Esophagus squamous epithelium (tissue), 5 donors: Measurements from ENCODE around the gene PAM16. TPM values are rescaled to one million over a fixed set of nuclear protein-coding genes. Genes with fewer than 3 reads are reported as not detected.

Source experiments
- DNase-seq: peaks from one replicate; lab custom pipeline; 2025; lab: John Stamatoyannopoulos, UW
- H3K27ac ChIP-seq, 4 donors: fragments of 200-600 bp; sonication (generic); one replicate each; pipeline ENCODE4 v1.5.1; 2016 to 2019; ENCODE audit warnings: mild to moderate bottlenecking in 1 of 4
- H3K27me3 ChIP-seq, 4 donors: fragments of 200-600 bp; sonication (generic); 1 replicate in 3 of 4; 2 replicates in 1 of 4; pipeline versions ENCODE4 v1.5.1 to v1.6.0; 2017 to 2021; ENCODE audit warnings: antibody characterized with exemption in 1 of 4
- H3K36me3 ChIP-seq, 3 donors: fragments of 200-600 bp; sonication (generic); one replicate each; pipeline ENCODE4 v1.5.1; 2016 to 2019
- H3K4me1 ChIP-seq, 3 donors: fragments of 200-600 bp; sonication (generic); one replicate each; pipeline ENCODE4 v1.5.1; 2017 to 2019
- H3K4me3 ChIP-seq, 4 donors: fragments of 200-600 bp; sonication (generic); 1 replicate in 3 of 4; 2 replicates in 1 of 4; pipeline ENCODE4 v1.5.1; 2016 to 2019; ENCODE audit warnings: mild to moderate bottlenecking in 2 of 4, moderate library complexity in 1 of 4
- H3K9me3 ChIP-seq, 3 donors: fragments of 200-600 bp; sonication (generic); one replicate each; pipeline ENCODE4 v1.5.1; 2016 to 2019
- CTCF ChIP-seq, 6 experiments: fragments of 450-650 bp in 4 of 6; fragments of 200-600 bp in 2 of 6; sonication (generic) in 2 of 6; IDR thresholded peaks; one replicate each; pipeline ENCODE4 v1.5.1; 2016 to 2019; ENCODE audit warnings: antibody characterized with exemption in 6 of 6, mild to moderate bottlenecking in 4 of 6, moderate library complexity in 4 of 6
- POLR2A ChIP-seq, 4 donors: fragments of 450-650 bp; IDR thresholded peaks; one replicate each; pipeline ENCODE4 v1.6.1; 2017; ENCODE audit warnings: antibody characterized with exemption in 4 of 4, mild to moderate bottlenecking in 4 of 4, moderate library complexity in 3 of 4
- WGBS, 2 donors: methylation state at CpG; one replicate each; pipeline ENCODE4 v1.1.5; 2018; 5-methylcytosine and 5-hydroxymethylcytosine counted together
- intact Hi-C: fragments of 100-400 bp; cut with DNase I; formaldehyde crosslinking; loops from one replicate; pipeline ENCODE4 v1.15.0; 2022
- total RNA-seq, 4 donors: library from RNA; depleted of rRNA; stranded (reverse); fragments of >200 nt; gene quantifications; one replicate each; pipeline ENCODE4 v1.1.0, GENCODE V29; 2016
- donor health status: DM: yes; HTN: yes; CAD: no.

Gene PAM16
- total RNA-seq, 4 donors from 2014 or later, result 29.5 to 40.8 (median 33.2) TPM

- intact Hi-C loops, result no loop called here
- Histone ChIP-seq H3K4me1 (peaks cover 14 to 63% (median 16%) of the 10 kb centered on the region in 3 donors), H3K9me3 (no peaks in the 10 kb centered on the region), H3K27ac (peak overlapping the region; percentile 10 to 80 (median 54)), H3K4me3 (no peak overlapping the region), H3K27me3 (no peaks in the 10 kb centered on the region), H3K36me3 (peaks cover 0 to 62% (median 14%) of the 10 kb centered on the region in 3 donors)
- WGBS, 2 donors, result 60 to 70% methylated on average over 1 to 5 of the region's 19 CpGs
- DNase-seq, result no peak
- TF ChIP-seq CTCF (IDR thresholded peaks at IDR 0.05) (no peak), POLR2A (IDR thresholded peaks at IDR 0.05) (no peak)
Observed at GRCh38 chr16:4388271-4389021, 37.3 kb upstream of the PAM16 start.

- H3K27me3 ChIP-seq, result no peaks in the 10 kb centered on the region
- peak overlapping the region in 3 of 4 donors; percentile 59 to 65 (median 64) for H3K27ac ChIP-seq
- no peak for TF ChIP-seq POLR2A (IDR thresholded peaks at IDR 0.05)
- no peak for TF ChIP-seq CTCF (IDR thresholded peaks at IDR 0.05)
- no peak for DNase-seq
- 93 to 94% methylated on average over 5 to 6 of the region's 20 CpGs for WGBS, 2 donors
- H3K9me3 ChIP-seq, result no peaks in the 10 kb centered on the region
- H3K36me3 ChIP-seq, result peaks cover 0 to 68% (median 14%) of the 10 kb centered on the region in 3 donors
- no peak overlapping the region for H3K4me3 ChIP-seq
- peaks cover 9 to 57% (median 9%) of the 10 kb centered on the region in 3 donors for H3K4me1 ChIP-seq
- intact Hi-C loops, result no loop called here
Observed at GRCh38 chr16:4387781-4388180, 36.7 kb upstream of the PAM16 start.

GRCh38 chr16:4386951-4387565 lies 35.9 kb upstream of the PAM16 start:
- H3K9me3 ChIP-seq, result no peaks in the 10 kb centered on the region
- no peaks in the 10 kb centered on the region for H3K27me3 ChIP-seq
- H3K27ac ChIP-seq, result peak overlapping the region in 3 of 4 donors; percentile 59 to 65 (median 64)
- TF ChIP-seq CTCF (IDR thresholded peaks at IDR 0.05) (no peak), POLR2A (IDR thresholded peaks at IDR 0.05) (no peak)
- intact Hi-C loops, result no loop called here
- 74% methylated on average over 5 of the region's 10 CpGs; no CpG with 5 or more reads in 1 of the 2 donors for WGBS, 2 donors
- H3K36me3 ChIP-seq, result peaks cover 0 to 76% (median 18%) of the 10 kb centered on the region in 3 donors
- no peak overlapping the region for H3K4me3 ChIP-seq
- H3K4me1 ChIP-seq, result peaks cover 1 to 50% (median 2%) of the 10 kb centered on the region in 3 donors
- DNase-seq, result no peak

GRCh38 chr16:4386451-4386805 lies 35.3 kb upstream of the PAM16 start:
- Histone ChIP-seq H3K36me3 (peaks cover 0 to 82% (median 20%) of the 10 kb centered on the region in 3 donors), H3K9me3 (no peaks in the 10 kb centered on the region), H3K4me3 (no peak overlapping the region), H3K4me1 (peaks cover 0 to 44% (median 0%) of the 10 kb centered on the region in 3 donors), H3K27ac (peak overlapping the region in 3 of 4 donors; percentile 59 to 65 (median 64)), H3K27me3 (no peaks in the 10 kb centered on the region)
- WGBS, 2 donors, result 57 to 69% methylated on average over 1 to 7 of the region's 8 CpGs
- no peak for TF ChIP-seq CTCF (IDR thresholded peaks at IDR 0.05)
- no peak for TF ChIP-seq POLR2A (IDR thresholded peaks at IDR 0.05)
- intact Hi-C loops, result no loop called here
- no peak for DNase-seq
